ENCODE measurements around the gene ANKRD63. TPM values are rescaled to one million over a fixed set of nuclear protein-coding genes. Genes with fewer than 3 reads are reported as not detected.

ANKRD63 gene
- total RNA-seq, 1 experiment from 2014 or later, result 1.2 TPM

DNA sequence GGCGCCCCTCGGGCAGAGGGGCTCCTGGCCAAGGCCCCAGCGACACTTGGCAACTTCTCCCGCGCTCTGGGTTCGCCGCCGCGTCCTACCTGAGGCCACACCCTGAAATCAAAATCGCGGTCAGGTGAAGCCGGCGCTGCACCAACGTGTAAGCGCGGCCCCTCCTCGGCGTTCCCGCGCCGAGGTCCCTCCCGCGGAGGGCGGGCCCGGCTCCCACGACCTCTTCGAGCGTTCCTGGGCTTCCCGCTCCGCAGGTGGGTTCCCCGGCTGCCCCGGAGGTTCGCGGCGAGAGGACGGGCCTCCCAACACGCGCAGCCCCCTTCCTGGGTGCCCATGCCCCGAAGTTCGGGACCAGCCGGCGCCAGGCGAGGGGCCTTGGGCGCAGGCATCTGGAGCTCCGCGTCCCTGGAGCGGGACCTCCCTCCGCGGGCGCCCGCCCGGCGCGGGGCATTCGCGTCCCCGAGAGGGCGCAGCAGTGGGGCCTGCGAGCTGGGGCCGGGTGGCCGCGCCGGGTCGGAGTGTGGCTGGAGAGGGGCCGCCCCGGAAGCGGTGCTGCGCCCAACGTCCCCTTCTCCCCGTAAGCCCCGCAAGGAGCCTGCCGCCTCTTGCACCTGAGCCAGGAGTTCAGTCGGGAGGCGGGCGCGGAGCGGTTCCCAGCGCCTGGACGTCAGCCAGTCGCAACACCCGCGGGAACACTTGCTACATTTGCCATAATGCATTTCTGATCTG lies 30.3 kb downstream of the ANKRD63 start (continued):
- TF ChIP-seq FOXK1 (CRISPR knock-in tag; IDR thresholded peaks at IDR 0.05) (peak; percentile 37), JUN (CRISPR knock-in tag; IDR thresholded peaks at IDR 0.05) (peak; percentile 24; the same call in 1 of the 2 replicates), ESRRA (CRISPR knock-in tag; IDR thresholded peaks at IDR 0.05; ENCODE audit: borderline replicate concordance) (no peak), FOXP1 (CRISPR knock-in tag; IDR thresholded peaks at IDR 0.05; ENCODE audit: borderline replicate concordance) (no peak; the same call in 1 of the 2 replicates), NR3C1 (CRISPR knock-in tag; conservative IDR thresholded peaks at IDR 0.05; ENCODE audit: low read depth) (no peak), SOX15 (CRISPR knock-in tag; IDR thresholded peaks at IDR 0.05) (no peak), MXD4 (CRISPR knock-in tag; IDR thresholded peaks at IDR 0.05; ENCODE audit: borderline replicate concordance) (no peak), ELF4 (CRISPR knock-in tag; IDR thresholded peaks at IDR 0.05; ENCODE audit: low read depth) (peak; percentile 46; the same call in 1 of the 2 replicates), PRRX2 (CRISPR knock-in tag; IDR thresholded peaks at IDR 0.05) (no peak), CREB1 (CRISPR knock-in tag; IDR thresholded peaks at IDR 0.05) (no peak), TCF7 (CRISPR knock-in tag; IDR thresholded peaks at IDR 0.05; ENCODE audit: low read depth) (no peak), ZNF416 (CRISPR knock-in tag; IDR thresholded peaks at IDR 0.05) (no peak), NFE2L1 (CRISPR knock-in tag; IDR thresholded peaks at IDR 0.05) (no peak; the same call in 1 of the 2 replicates), GABPB1 (CRISPR knock-in tag; IDR thresholded peaks at IDR 0.05) (no peak), RELA (CRISPR knock-in tag; IDR thresholded peaks at IDR 0.05; ENCODE audit: borderline replicate concordance) (no peak), ZNF671 (CRISPR knock-in tag; IDR thresholded peaks at IDR 0.05) (no peak), ZNF138 (CRISPR knock-in tag; conservative IDR thresholded peaks at IDR 0.05) (no peak; the same call in 1 of the 2 replicates), JAZF1 (CRISPR knock-in tag; IDR thresholded peaks at IDR 0.05) (no peak), ZNF121 (CRISPR knock-in tag; IDR thresholded peaks at IDR 0.05) (no peak)
- TF ChIP-seq, protein P1, sequence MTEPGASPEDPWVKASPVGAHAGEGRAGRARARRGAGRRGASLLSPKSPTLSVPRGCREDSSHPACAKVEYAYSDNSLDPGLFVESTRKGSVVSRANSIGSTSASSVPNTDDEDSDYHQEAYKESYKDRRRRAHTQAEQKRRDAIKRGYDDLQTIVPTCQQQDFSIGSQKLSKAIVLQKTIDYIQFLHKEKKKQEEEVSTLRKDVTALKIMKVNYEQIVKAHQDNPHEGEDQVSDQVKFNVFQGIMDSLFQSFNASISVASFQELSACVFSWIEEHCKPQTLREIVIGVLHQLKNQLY (CRISPR knock-in tag; IDR thresholded peaks at IDR 0.05), result no peak
- TF ChIP-seq, protein P2, sequence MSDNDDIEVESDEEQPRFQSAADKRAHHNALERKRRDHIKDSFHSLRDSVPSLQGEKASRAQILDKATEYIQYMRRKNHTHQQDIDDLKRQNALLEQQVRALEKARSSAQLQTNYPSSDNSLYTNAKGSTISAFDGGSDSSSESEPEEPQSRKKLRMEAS (CRISPR knock-in tag; IDR thresholded peaks at IDR 0.05), result peak; percentile 72
- TF ChIP-seq, protein P3, sequence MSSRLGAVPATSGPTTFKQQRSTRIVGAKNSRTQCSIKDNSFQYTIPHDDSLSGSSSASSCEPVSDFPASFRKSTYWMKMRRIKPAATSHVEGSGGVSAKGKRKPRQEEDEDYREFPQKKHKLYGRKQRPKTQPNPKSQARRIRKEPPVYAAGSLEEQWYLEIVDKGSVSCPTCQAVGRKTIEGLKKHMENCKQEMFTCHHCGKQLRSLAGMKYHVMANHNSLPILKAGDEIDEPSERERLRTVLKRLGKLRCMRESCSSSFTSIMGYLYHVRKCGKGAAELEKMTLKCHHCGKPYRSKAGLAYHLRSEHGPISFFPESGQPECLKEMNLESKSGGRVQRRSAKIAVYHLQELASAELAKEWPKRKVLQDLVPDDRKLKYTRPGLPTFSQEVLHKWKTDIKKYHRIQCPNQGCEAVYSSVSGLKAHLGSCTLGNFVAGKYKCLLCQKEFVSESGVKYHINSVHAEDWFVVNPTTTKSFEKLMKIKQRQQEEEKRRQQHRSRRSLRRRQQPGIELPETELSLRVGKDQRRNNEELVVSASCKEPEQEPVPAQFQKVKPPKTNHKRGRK (CRISPR knock-in tag; IDR thresholded peaks at IDR 0.05; ENCODE audit: borderline replicate concordance), result no peak
- TF ChIP-seq, protein P4, sequence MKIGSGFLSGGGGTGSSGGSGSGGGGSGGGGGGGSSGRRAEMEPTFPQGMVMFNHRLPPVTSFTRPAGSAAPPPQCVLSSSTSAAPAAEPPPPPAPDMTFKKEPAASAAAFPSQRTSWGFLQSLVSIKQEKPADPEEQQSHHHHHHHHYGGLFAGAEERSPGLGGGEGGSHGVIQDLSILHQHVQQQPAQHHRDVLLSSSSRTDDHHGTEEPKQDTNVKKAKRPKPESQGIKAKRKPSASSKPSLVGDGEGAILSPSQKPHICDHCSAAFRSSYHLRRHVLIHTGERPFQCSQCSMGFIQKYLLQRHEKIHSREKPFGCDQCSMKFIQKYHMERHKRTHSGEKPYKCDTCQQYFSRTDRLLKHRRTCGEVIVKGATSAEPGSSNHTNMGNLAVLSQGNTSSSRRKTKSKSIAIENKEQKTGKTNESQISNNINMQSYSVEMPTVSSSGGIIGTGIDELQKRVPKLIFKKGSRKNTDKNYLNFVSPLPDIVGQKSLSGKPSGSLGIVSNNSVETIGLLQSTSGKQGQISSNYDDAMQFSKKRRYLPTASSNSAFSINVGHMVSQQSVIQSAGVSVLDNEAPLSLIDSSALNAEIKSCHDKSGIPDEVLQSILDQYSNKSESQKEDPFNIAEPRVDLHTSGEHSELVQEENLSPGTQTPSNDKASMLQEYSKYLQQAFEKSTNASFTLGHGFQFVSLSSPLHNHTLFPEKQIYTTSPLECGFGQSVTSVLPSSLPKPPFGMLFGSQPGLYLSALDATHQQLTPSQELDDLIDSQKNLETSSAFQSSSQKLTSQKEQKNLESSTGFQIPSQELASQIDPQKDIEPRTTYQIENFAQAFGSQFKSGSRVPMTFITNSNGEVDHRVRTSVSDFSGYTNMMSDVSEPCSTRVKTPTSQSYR (CRISPR knock-in tag; IDR thresholded peaks at IDR 0.05), result 0 out of 2 replicates have a peak, but pooled peaks have one; percentile 21
- TF ChIP-seq, protein P5, sequence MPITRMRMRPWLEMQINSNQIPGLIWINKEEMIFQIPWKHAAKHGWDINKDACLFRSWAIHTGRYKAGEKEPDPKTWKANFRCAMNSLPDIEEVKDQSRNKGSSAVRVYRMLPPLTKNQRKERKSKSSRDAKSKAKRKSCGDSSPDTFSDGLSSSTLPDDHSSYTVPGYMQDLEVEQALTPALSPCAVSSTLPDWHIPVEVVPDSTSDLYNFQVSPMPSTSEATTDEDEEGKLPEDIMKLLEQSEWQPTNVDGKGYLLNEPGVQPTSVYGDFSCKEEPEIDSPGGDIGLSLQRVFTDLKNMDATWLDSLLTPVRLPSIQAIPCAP (CRISPR knock-in tag; IDR thresholded peaks at IDR 0.05), result no peak
- TF ChIP-seq, protein P6, sequence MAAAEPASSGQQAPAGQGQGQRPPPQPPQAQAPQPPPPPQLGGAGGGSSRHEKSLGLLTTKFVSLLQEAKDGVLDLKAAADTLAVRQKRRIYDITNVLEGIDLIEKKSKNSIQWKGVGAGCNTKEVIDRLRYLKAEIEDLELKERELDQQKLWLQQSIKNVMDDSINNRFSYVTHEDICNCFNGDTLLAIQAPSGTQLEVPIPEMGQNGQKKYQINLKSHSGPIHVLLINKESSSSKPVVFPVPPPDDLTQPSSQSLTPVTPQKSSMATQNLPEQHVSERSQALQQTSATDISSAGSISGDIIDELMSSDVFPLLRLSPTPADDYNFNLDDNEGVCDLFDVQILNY (CRISPR knock-in tag; IDR thresholded peaks at IDR 0.05), result no peak; the same call in 1 of the 2 replicates
- TF ChIP-seq, protein P7, sequence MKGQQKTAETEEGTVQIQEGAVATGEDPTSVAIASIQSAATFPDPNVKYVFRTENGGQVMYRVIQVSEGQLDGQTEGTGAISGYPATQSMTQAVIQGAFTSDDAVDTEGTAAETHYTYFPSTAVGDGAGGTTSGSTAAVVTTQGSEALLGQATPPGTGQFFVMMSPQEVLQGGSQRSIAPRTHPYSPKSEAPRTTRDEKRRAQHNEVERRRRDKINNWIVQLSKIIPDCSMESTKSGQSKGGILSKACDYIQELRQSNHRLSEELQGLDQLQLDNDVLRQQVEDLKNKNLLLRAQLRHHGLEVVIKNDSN (CRISPR knock-in tag; IDR thresholded peaks at IDR 0.05), result peak; percentile 46; the same call in 1 of the 2 replicates
- TF ChIP-seq, protein P8, sequence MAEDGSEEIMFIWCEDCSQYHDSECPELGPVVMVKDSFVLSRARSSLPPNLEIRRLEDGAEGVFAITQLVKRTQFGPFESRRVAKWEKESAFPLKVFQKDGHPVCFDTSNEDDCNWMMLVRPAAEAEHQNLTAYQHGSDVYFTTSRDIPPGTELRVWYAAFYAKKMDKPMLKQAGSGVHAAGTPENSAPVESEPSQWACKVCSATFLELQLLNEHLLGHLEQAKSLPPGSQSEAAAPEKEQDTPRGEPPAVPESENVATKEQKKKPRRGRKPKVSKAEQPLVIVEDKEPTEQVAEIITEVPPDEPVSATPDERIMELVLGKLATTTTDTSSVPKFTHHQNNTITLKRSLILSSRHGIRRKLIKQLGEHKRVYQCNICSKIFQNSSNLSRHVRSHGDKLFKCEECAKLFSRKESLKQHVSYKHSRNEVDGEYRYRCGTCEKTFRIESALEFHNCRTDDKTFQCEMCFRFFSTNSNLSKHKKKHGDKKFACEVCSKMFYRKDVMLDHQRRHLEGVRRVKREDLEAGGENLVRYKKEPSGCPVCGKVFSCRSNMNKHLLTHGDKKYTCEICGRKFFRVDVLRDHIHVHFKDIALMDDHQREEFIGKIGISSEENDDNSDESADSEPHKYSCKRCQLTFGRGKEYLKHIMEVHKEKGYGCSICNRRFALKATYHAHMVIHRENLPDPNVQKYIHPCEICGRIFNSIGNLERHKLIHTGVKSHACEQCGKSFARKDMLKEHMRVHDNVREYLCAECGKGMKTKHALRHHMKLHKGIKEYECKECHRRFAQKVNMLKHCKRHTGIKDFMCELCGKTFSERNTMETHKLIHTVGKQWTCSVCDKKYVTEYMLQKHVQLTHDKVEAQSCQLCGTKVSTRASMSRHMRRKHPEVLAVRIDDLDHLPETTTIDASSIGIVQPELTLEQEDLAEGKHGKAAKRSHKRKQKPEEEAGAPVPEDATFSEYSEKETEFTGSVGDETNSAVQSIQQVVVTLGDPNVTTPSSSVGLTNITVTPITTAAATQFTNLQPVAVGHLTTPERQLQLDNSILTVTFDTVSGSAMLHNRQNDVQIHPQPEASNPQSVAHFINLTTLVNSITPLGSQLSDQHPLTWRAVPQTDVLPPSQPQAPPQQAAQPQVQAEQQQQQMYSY (CRISPR knock-in tag; IDR thresholded peaks at IDR 0.05), result no peak
